AG04449 (cell line): ENCODE results near the gene SMNDC1.
A peak's percentile ranks its signal among the peaks of the same experiment; 100 is the strongest.

ENCODE experiments used
- CTCF ChIA-PET: fragments of 350-600 bp; formaldehyde crosslinking; extraction: SDS; loops from one replicate; lab custom pipeline; 2021; ENCODE audit warnings: antibody characterized with exemption; lab: Yijun Ruan, JAX
- POLR2A ChIA-PET: fragments of 400-600, 350-600 bp; formaldehyde crosslinking; extraction: SDS; loops from one replicate; lab custom pipeline; 2020; ENCODE audit warnings: antibody characterized with exemption, inconsistent platforms; lab: Yijun Ruan, JAX
- DNase-seq: peaks from one replicate; pipeline ENCODE4 v3.0.0-alpha.2; 2010; ENCODE audit warnings: low read depth, low spot score
- H3K4me3 ChIP-seq: 2 replicates; pipeline ENCODE4 v1.5.1; 2011; ENCODE audit warnings: low read depth, mild to moderate bottlenecking, control low read depth, low read length
- CTCF ChIP-seq: IDR thresholded peaks from one replicate; pipeline ENCODE4 v1.5.1; 2011; ENCODE audit warnings: mild to moderate bottlenecking, moderate library complexity, low read length, control low read depth, inconsistent platforms; ENCODE audit not compliant: insufficient read depth; ENCODE audit errors: missing control alignments

The SMNDC1 gene

GRCh38 chr10:110324805-110325280 is 20.1 kb upstream of the SMNDC1 start:
- H3K4me3 ChIP-seq = no peak overlapping the region
- TF ChIP-seq CTCF = no peak
- ChIA-PET POLR2A (interaction anchor here (1.6 kb wide), 1 partner anchor 12 kb away, joined by 4 read pairs; no protein-coding TSS in a partner anchor), CTCF (interaction anchor here (0.6 to 4.7 kb wide), 7 partner anchors 9 to 276 kb away, joined by 3 to 26 read pairs (median 4); no protein-coding TSS in a partner anchor)
- no peak for DNase-seq

GRCh38 chr10:110324201-110324804 is 19.6 kb upstream of the SMNDC1 start:
- CTCF ChIA-PET = interaction anchor here (0.7 to 4.7 kb wide), 12 partner anchors 10 to 238 kb away, joined by 3 to 26 read pairs (median 5); partner anchors contain the start of gene SMNDC1

GRCh38 chr10:110323503-110323902 is 18.8 kb upstream of the SMNDC1 start:
- DNase-seq = peak; percentile 79
- ChIA-PET POLR2A (interaction anchor here (0.8 to 1.6 kb wide), 5 partner anchors 13 to 177 kb away, joined by 3 to 6 read pairs (median 4); no protein-coding TSS in a partner anchor), CTCF (interaction anchor here (0.9 to 4.7 kb wide), 16 partner anchors 10 to 253 kb away, joined by 3 to 26 read pairs (median 4); partner anchors contain the start of genes DUSP5 and SMNDC1)
- no peak overlapping the region for H3K4me3 ChIP-seq
- TF ChIP-seq CTCF = no peak

More at GRCh38 chr10:110324201-110324804, 19.6 kb upstream of the SMNDC1 start:
- H3K4me3 ChIP-seq = no peak overlapping the region
- no peak for TF ChIP-seq CTCF
- POLR2A ChIA-PET = interaction anchor here (1.0 to 1.6 kb wide), 2 partner anchors 12 to 29 kb away, joined by 4 read pairs; no protein-coding TSS in a partner anchor
- DNase-seq = no peak

- no peak for DNase-seq
- TF ChIP-seq CTCF = no peak
- POLR2A ChIA-PET = no interaction called here
- H3K4me3 ChIP-seq = no peak overlapping the region
- CTCF ChIA-PET = interaction anchor here (1.0 to 4.7 kb wide), 5 partner anchors 12 to 236 kb away, joined by 3 to 26 read pairs (median 9); no protein-coding TSS in a partner anchor
These were observed 17.3 kb upstream of the SMNDC1 start for GRCh38 chr10:110321869-110322620.

GRCh38 chr10:110317866-110318850 is 13.4 kb upstream of the SMNDC1 start:
- no peak overlapping the region for H3K4me3 ChIP-seq
- ChIA-PET POLR2A (no interaction called here), CTCF (interaction anchor here (0.8 to 1.4 kb wide), 3 partner anchors 8 to 232 kb away, joined by 3 read pairs; no protein-coding TSS in a partner anchor)
- TF ChIP-seq CTCF = no peak
- no peak for DNase-seq
